Renal cortex interstitium (tissue), 11 donors: ENCODE measurements around the gene FCN3. TPM values are rescaled to one million over a fixed set of nuclear protein-coding genes. Genes with fewer than 3 reads are reported as not detected.

Experiments used
- DNase-seq, 11 donors: peaks; one replicate each; pipeline ENCODE4 v3.0.0-alpha.2; 2013; ENCODE audit warnings: low read depth in 9 of 11, low spot score in 4 of 11; ENCODE audit errors: extremely low read depth in 1 of 11
- polyA plus RNA-seq, 3 donors: library from polyadenylated mRNA; unstranded; fragments of 120-200 nt; gene quantifications; one replicate each; pipeline ENCODE4 v1.2.1, GENCODE V29; 2013; ENCODE audit not compliant: insufficient read length in 3 of 3

Gene FCN3
- polyA plus RNA-seq, 3 donors: 2.6 to 3.3 (median 2.9) TPM

GRCh38 chr1:27383661-27384060 lies 9.0 kb upstream of the FCN3 start:
- no peak for DNase-seq

GRCh38 chr1:27383039-27383605 lies 8.5 kb upstream of the FCN3 start, which contains the start of gene CD164L2:
Gene CD164L2, minus strand, starts transcription at chr1:27383333. Its CDS starts 94 bp downstream, at chr1:27383239.
- DNase-seq: no peak

GRCh38 chr1:27381969-27382762 lies 7.5 kb upstream of the FCN3 start:
- no peak for DNase-seq

- no peak for DNase-seq
These were observed 6.4 kb upstream of the FCN3 start for GRCh38 chr1:27380766-27381733.

GRCh38 chr1:27380224-27380623 lies 5.6 kb upstream of the FCN3 start:
- no peak for DNase-seq

GRCh38 chr1:27379564-27380122 lies 5.0 kb upstream of the FCN3 start:
- DNase-seq: no peak

- no peak for DNase-seq
These were observed 3.3 kb upstream of the FCN3 start for GRCh38 chr1:27377760-27378495.

GRCh38 chr1:27372808-27373690 lies 1.6 kb downstream of the FCN3 start:
- DNase-seq: no peak

GRCh38 chr1:27372022-27372807 lies 2.4 kb downstream of the FCN3 start:
- peak in 2 of 11 donors; percentile 51 to 54 for DNase-seq

- DNase-seq: no peak
These were observed 5.6 kb downstream of the FCN3 start for GRCh38 chr1:27368869-27369582.

GRCh38 chr1:27367160-27367650 lies 7.4 kb downstream of the FCN3 start:
- DNase-seq: no peak

- DNase-seq: peak in 5 of 11 donors; percentile 55 to 70 (median 61)
These were observed 8.0 kb downstream of the FCN3 start, which contains the start of gene MAP3K6 for GRCh38 chr1:27366411-27367159. Gene MAP3K6, minus strand, starts transcription at chr1:27366961. Its CDS starts 364 bp downstream, at chr1:27366597.

- peak in 6 of 11 donors; percentile 57 to 73 (median 66) for DNase-seq
These were observed 8.6 kb downstream of the FCN3 start for GRCh38 chr1:27366113-27366410.

- peak in 8 of 11 donors; percentile 73 to 83 (median 80) for DNase-seq
These were observed 9.1 kb downstream of the FCN3 start for GRCh38 chr1:27365372-27366112.
